ENCODE measurements around the gene TNF. TPM values are rescaled to one million over a fixed set of nuclear protein-coding genes. Genes with fewer than 3 reads are reported as not detected.
A peak's percentile ranks its signal among the peaks of the same experiment; 100 is the strongest.

Gene TNF
- total RNA-seq, 1 donor from 2014 or later, result 427 TPM

- Mint-ChIP-seq H3K27ac (peak overlapping the region; percentile 93), H3K27me3 (ENCODE audit: insufficient read depth) (no peaks in the 10 kb centered on the region), H3K4me1 (ENCODE audit: low read depth) (peaks cover 62% of the 10 kb centered on the region), H3K9me3 (no peaks in the 10 kb centered on the region), H3K36me3 (ENCODE audit: low read depth) (peaks cover 66% of the 10 kb centered on the region), H3K4me3 (peak overlapping the region; percentile 92)
- intact Hi-C loops (cut with micrococcal nuclease), result loop anchor here (5.0 kb wide), 1 partner anchor 382 kb away; no protein-coding TSS in a partner anchor
- DNase-seq (ENCODE audit: low spot score), result no peak
Observed at GRCh38 chr6:31579119-31579505, 3.7 kb downstream of the TNF start.

- intact Hi-C loops (cut with micrococcal nuclease), result loop anchor here (1.0 to 5.0 kb wide), 5 partner anchors 19 to 382 kb away; partner anchors contain the start of genes BAG6, DDX39B and NFKBIL1
- Mint-ChIP-seq H3K4me1 (ENCODE audit: low read depth) (peaks cover 60% of the 10 kb centered on the region), H3K4me3 (peak overlapping the region; percentile 92), H3K36me3 (ENCODE audit: low read depth) (peaks cover 62% of the 10 kb centered on the region), H3K27me3 (ENCODE audit: insufficient read depth) (no peaks in the 10 kb centered on the region), H3K27ac (peak overlapping the region; percentile 93), H3K9me3 (no peaks in the 10 kb centered on the region)
- DNase-seq (ENCODE audit: low spot score), result no peak
Observed at GRCh38 chr6:31579546-31580437, 4.4 kb downstream of the TNF start.

GRCh38 chr6:31580438-31580740 lies 5.0 kb downstream of the TNF start:
- no peak for DNase-seq (ENCODE audit: low spot score)
- peaks cover 60% of the 10 kb centered on the region for H3K36me3 Mint-ChIP-seq (ENCODE audit: low read depth)
- H3K27ac Mint-ChIP-seq, result peak overlapping the region; percentile 93
- H3K27me3 Mint-ChIP-seq (ENCODE audit: insufficient read depth), result no peaks in the 10 kb centered on the region
- H3K9me3 Mint-ChIP-seq, result no peaks in the 10 kb centered on the region
- peaks cover 60% of the 10 kb centered on the region for H3K4me1 Mint-ChIP-seq (ENCODE audit: low read depth)
- peak overlapping the region; percentile 92 for H3K4me3 Mint-ChIP-seq
- intact Hi-C loops (cut with micrococcal nuclease), result loop anchor here (1.0 to 2.0 kb wide), 4 partner anchors 18 to 72 kb away; partner anchors contain the start of genes BAG6, DDX39B and NFKBIL1

GRCh38 chr6:31580807-31581433 lies 5.6 kb downstream of the TNF start:
- Mint-ChIP-seq H3K4me3 (peak overlapping the region; percentile 92), H3K27me3 (ENCODE audit: insufficient read depth) (no peaks in the 10 kb centered on the region), H3K4me1 (ENCODE audit: low read depth) (peaks cover 63% of the 10 kb centered on the region), H3K9me3 (no peaks in the 10 kb centered on the region), H3K27ac (peak overlapping the region; percentile 93), H3K36me3 (ENCODE audit: low read depth) (peaks cover 57% of the 10 kb centered on the region)
- DNase-seq (ENCODE audit: low spot score), result peak; percentile 81
- intact Hi-C loops (cut with micrococcal nuclease), result loop anchor here (1.0 to 2.0 kb wide), 6 partner anchors 9 to 72 kb away; partner anchors contain the start of genes BAG6, DDX39B, LTA and NFKBIL1

- DNase-seq (ENCODE audit: low spot score), result no peak
- intact Hi-C loops (cut with micrococcal nuclease), result loop anchor here (1.0 to 2.0 kb wide), 3 partner anchors 9 to 71 kb away; partner anchors contain the start of genes BAG6 and LTA
- peaks cover 50% of the 10 kb centered on the region for H3K36me3 Mint-ChIP-seq (ENCODE audit: low read depth)
- peak overlapping the region; percentile 92 for H3K4me3 Mint-ChIP-seq
- peaks cover 70% of the 10 kb centered on the region for H3K4me1 Mint-ChIP-seq (ENCODE audit: low read depth)
- no peaks in the 10 kb centered on the region for H3K9me3 Mint-ChIP-seq
- H3K27ac Mint-ChIP-seq, result peak overlapping the region; percentile 93
- no peaks in the 10 kb centered on the region for H3K27me3 Mint-ChIP-seq (ENCODE audit: insufficient read depth)
Observed at GRCh38 chr6:31581434-31582229, 6.3 kb downstream of the TNF start.

GRCh38 chr6:31582230-31582643 lies 6.9 kb downstream of the TNF start, which contains the start of gene LTB:
Gene LTB (minus strand): TSS chr6:31582424. CDS start chr6:31582417, 7 bp downstream.
- H3K27me3 Mint-ChIP-seq (ENCODE audit: insufficient read depth), result no peaks in the 10 kb centered on the region
- H3K4me3 Mint-ChIP-seq, result peak within 1 kb of the TSS; percentile 92
- H3K27ac Mint-ChIP-seq, result peak within 1 kb of the TSS; percentile 93
- intact Hi-C loops (cut with micrococcal nuclease), result no loop called here
- H3K36me3 Mint-ChIP-seq (ENCODE audit: low read depth), result peaks cover 49% of the 10 kb centered on the region
- peaks cover 72% of the 10 kb centered on the region for H3K4me1 Mint-ChIP-seq (ENCODE audit: low read depth)
- peak; percentile 65 for DNase-seq (ENCODE audit: low spot score)
- H3K9me3 Mint-ChIP-seq, result no peaks in the 10 kb centered on the region

- Mint-ChIP-seq H3K9me3 (no peaks in the 10 kb centered on the region), H3K4me3 (peak overlapping the region; percentile 87), H3K27ac (peak overlapping the region; percentile 95), H3K36me3 (ENCODE audit: low read depth) (peaks cover 41% of the 10 kb centered on the region), H3K27me3 (ENCODE audit: insufficient read depth) (no peaks in the 10 kb centered on the region), H3K4me1 (ENCODE audit: low read depth) (peaks cover 63% of the 10 kb centered on the region)
- no peak for DNase-seq (ENCODE audit: low spot score)
- intact Hi-C loops (cut with micrococcal nuclease), result loop anchor here (1.0 to 2.0 kb wide), 2 partner anchors 17 to 35 kb away; partner anchors contain the start of gene PRRC2A
Observed at GRCh38 chr6:31585491-31585890, 10.1 kb downstream of the TNF start.

GRCh38 chr6:31586008-31586407 lies 10.6 kb downstream of the TNF start, which contains the start of gene LST1:
Gene LST1 (plus strand): TSS chr6:31586277. CDS start chr6:31587300, 1,023 bp downstream.
- Mint-ChIP-seq H3K9me3 (no peaks in the 10 kb centered on the region), H3K27me3 (ENCODE audit: insufficient read depth) (no peaks in the 10 kb centered on the region), H3K4me1 (ENCODE audit: low read depth) (peaks cover 67% of the 10 kb centered on the region), H3K36me3 (ENCODE audit: low read depth) (peaks cover 38% of the 10 kb centered on the region), H3K4me3 (peak within 1 kb of the TSS; percentile 87), H3K27ac (peak within 1 kb of the TSS; percentile 95)
- intact Hi-C loops (cut with micrococcal nuclease), result no loop called here
- DNase-seq (ENCODE audit: low spot score), result no peak

GRCh38 chr6:31586599-31587281 lies 11.4 kb downstream of the TNF start:
- Mint-ChIP-seq H3K27ac (peak overlapping the region; percentile 95), H3K4me3 (peak overlapping the region; percentile 87), H3K27me3 (ENCODE audit: insufficient read depth) (no peaks in the 10 kb centered on the region), H3K36me3 (ENCODE audit: low read depth) (peaks cover 32% of the 10 kb centered on the region), H3K4me1 (ENCODE audit: low read depth) (peaks cover 69% of the 10 kb centered on the region), H3K9me3 (no peaks in the 10 kb centered on the region)
- intact Hi-C loops (cut with micrococcal nuclease), result no loop called here
- DNase-seq (ENCODE audit: low spot score), result no peak

- H3K27ac Mint-ChIP-seq, result peak overlapping the region; percentile 93
- intact Hi-C loops (cut with micrococcal nuclease), result no loop called here
- peaks cover 70% of the 10 kb centered on the region for H3K4me1 Mint-ChIP-seq (ENCODE audit: low read depth)
- peak overlapping the region; percentile 87 for H3K4me3 Mint-ChIP-seq
- H3K36me3 Mint-ChIP-seq (ENCODE audit: low read depth), result peaks cover 25% of the 10 kb centered on the region
- DNase-seq (ENCODE audit: low spot score), result no peak
- H3K27me3 Mint-ChIP-seq (ENCODE audit: insufficient read depth), result no peaks in the 10 kb centered on the region
- H3K9me3 Mint-ChIP-seq, result no peaks in the 10 kb centered on the region
Observed at GRCh38 chr6:31587791-31588777, 12.7 kb downstream of the TNF start.
